HepG2 (cell line): ENCODE results near the gene CEP128. TPM values are rescaled to one million over a fixed set of nuclear protein-coding genes. Genes with fewer than 3 reads are reported as not detected.
A peak's percentile ranks its signal among the peaks of the same experiment; 100 is the strongest.

Experiments used
- ATAC-seq: fragments of 200-7000 bp; cut with Tn5 transposase; 3 replicates; pipeline ENCODE4 v1.9.1; 2020; ENCODE audit warnings: mild to moderate bottlenecking, moderate library complexity
- BruUV-seq: library from RNA; stranded (reverse); fragments of 400-500 nt; replicated peaks from 2 replicates; lab custom pipeline; 2021; lab: Mats Ljungman, UMichigan
- CTCF ChIA-PET: fragments of 300-600 bp; formaldehyde crosslinking; extraction: SDS; loops from one replicate; lab custom pipeline; 2021; ENCODE audit warnings: low total read pairs, inconsistent platforms, low intra/inter-chr PET ratio; lab: Yijun Ruan, JAX
- POLR2A ChIA-PET: fragments of 350-600 bp; sonication (Branson Sonifier 250); formaldehyde crosslinking; loops from one replicate; lab custom pipeline; 2020; ENCODE audit warnings: antibody characterized with exemption, inconsistent platforms; lab: Yijun Ruan, JAX
- DNase-seq: peaks from one replicate; pipeline ENCODE4 v3.0.0-alpha.2; 2015; ENCODE audit warnings: low spot score
- FAIRE-seq: peaks from 3 replicates; lab custom pipeline; 2011; peaks lifted over from hg19 to GRCh38; lab: Jason Lieb, UNC
- H2AFZ ChIP-seq: one replicate; pipeline ENCODE4 v1.6.1; 2011; ENCODE audit warnings: low read length, inconsistent platforms
- H3K27ac ChIP-seq: fragments of 300-600 bp; 3 replicates; pipeline ENCODE4 v1.8.0; 2011; ENCODE audit warnings: mixed run types, mild to moderate bottlenecking, mixed read lengths, low read length, inconsistent platforms; ENCODE audit not compliant: insufficient read depth; ENCODE audit errors: extremely low read length
- H3K27me3 ChIP-seq, 2 experiments: fragments of 200-600 bp in 1 of 2; 2 replicates in 1 of 2; 3 replicates in 1 of 2; pipeline versions ENCODE4 v1.6.0 to v1.8.0; 2011; ENCODE audit warnings: low read length in 2 of 2, mild to moderate bottlenecking in 2 of 2, moderate library complexity in 2 of 2, inconsistent platforms in 1 of 2; ENCODE audit not compliant: insufficient read depth in 2 of 2, control insufficient read depth in 1 of 2
- H3K36me3 ChIP-seq, 2 experiments: fragments of 200-600 bp in 1 of 2; replicated peaks in 1 of 2; 2 replicates in 1 of 2; 3 replicates in 1 of 2; pipeline versions ENCODE4 v1.5.1 to v1.8.0; 2011; ENCODE audit warnings: low read length in 2 of 2, inconsistent platforms in 1 of 2; ENCODE audit not compliant: insufficient read depth in 2 of 2, control insufficient read depth in 1 of 2
- H3K4me1 ChIP-seq: 2 replicates; pipeline ENCODE4 v1.5.1; 2012; ENCODE audit warnings: low read length, inconsistent platforms; ENCODE audit not compliant: insufficient read depth
- H3K4me2 ChIP-seq: 2 replicates; pipeline ENCODE4 v1.6.0; 2011; ENCODE audit warnings: low read depth, low read length, inconsistent platforms
- H3K4me3 ChIP-seq, 3 experiments: fragments of 200-600 bp in 1 of 3; sonication (generic), shearing (Covaris generic) in 1 of 3; replicated peaks in 1 of 3; 2 replicates each; pipeline ENCODE4 v1.5.1; 2011 to 2016; ENCODE audit warnings: low read length in 3 of 3, inconsistent platforms in 2 of 3, low read depth in 2 of 3, mild to moderate bottlenecking in 2 of 3, control low read depth in 1 of 3, mixed read lengths in 1 of 3; ENCODE audit not compliant: insufficient read depth in 1 of 3
- H3K79me2 ChIP-seq: one replicate; pipeline ENCODE4 v1.6.1; 2011; ENCODE audit warnings: low read length, inconsistent platforms; ENCODE audit not compliant: insufficient read depth
- H3K9ac ChIP-seq: 2 replicates; pipeline ENCODE4 v1.6.0; 2011; ENCODE audit warnings: mild to moderate bottlenecking, low read depth, low read length, inconsistent platforms; ENCODE audit not compliant: insufficient read depth
- H3K9me3 ChIP-seq: 2 replicates; pipeline ENCODE4 v1.5.1; 2012; ENCODE audit warnings: mild to moderate bottlenecking, low read length
- H4K20me1 ChIP-seq: 2 replicates; pipeline ENCODE4 v1.6.0; 2011; ENCODE audit warnings: inconsistent platforms, mild to moderate bottlenecking, low read length, moderate library complexity; ENCODE audit not compliant: insufficient read depth
- AKAP8 ChIP-seq: sonication (generic); formaldehyde crosslinking; IDR thresholded peaks from 2 replicates; pipeline ENCODE4 v1.5.1; 2020; ENCODE audit warnings: mild to moderate bottlenecking, missing genetic modification reagents
- ARHGAP35 ChIP-seq: sonication (generic); formaldehyde crosslinking; IDR thresholded peaks from 2 replicates; pipeline ENCODE4 v1.9.0; 2022; ENCODE audit warnings: mild to moderate bottlenecking, inconsistent platforms, moderate library complexity, missing genetic modification reagents, borderline replicate concordance
- BHLHE40 ChIP-seq: IDR thresholded peaks from 2 replicates; pipeline ENCODE4 v1.6.1; 2011; ENCODE audit warnings: low read length, improper control_type of control experiment
- FOXO1 ChIP-seq: sonication (generic); formaldehyde crosslinking; IDR thresholded peaks from 2 replicates; pipeline ENCODE4 v1.4.0; 2020; ENCODE audit warnings: missing genetic modification reagents
- GATAD2A ChIP-seq: IDR thresholded peaks from 2 replicates; pipeline ENCODE4 v1.6.1; 2016
- HDAC2 ChIP-seq: sonication (generic); formaldehyde crosslinking; IDR thresholded peaks from 2 replicates; pipeline ENCODE4 v1.4.0; 2020; ENCODE audit warnings: missing genetic modification reagents
- HES4 ChIP-seq: sonication (generic); formaldehyde crosslinking; IDR thresholded peaks from 2 replicates; pipeline ENCODE4 v1.9.0; 2021; ENCODE audit warnings: mild to moderate bottlenecking, missing genetic modification reagents, borderline replicate concordance
- IKZF1 ChIP-seq: fragments of 450-650 bp; IDR thresholded peaks from 2 replicates; pipeline ENCODE4 v1.7.1; 2016
- KDM6A ChIP-seq: IDR thresholded peaks from 2 replicates; pipeline ENCODE4 v1.6.1; 2016; ENCODE audit warnings: low read depth
- MTERF4 ChIP-seq: sonication (generic); formaldehyde crosslinking; IDR thresholded peaks from 2 replicates; pipeline ENCODE4 v1.8.0; 2023; ENCODE audit warnings: mild to moderate bottlenecking, missing genetic modification reagents
- NFE2 ChIP-seq: sonication (generic); formaldehyde crosslinking; IDR thresholded peaks from 2 replicates; pipeline ENCODE4 v1.4.0; 2020; ENCODE audit warnings: missing genetic modification reagents
- SMARCE1 ChIP-seq: fragments of 450-650 bp; IDR thresholded peaks from 2 replicates; pipeline ENCODE4 v1.6.1; 2017; ENCODE audit warnings: borderline replicate concordance
- ZBTB37 ChIP-seq: sonication (generic); formaldehyde crosslinking; IDR thresholded peaks from 2 replicates; pipeline ENCODE4 v1.4.0; 2020; ENCODE audit warnings: mild to moderate bottlenecking, missing genetic modification reagents
- ZMAT3 ChIP-seq: sonication (generic); formaldehyde crosslinking; conservative IDR thresholded peaks from 2 replicates; pipeline ENCODE4 v1.7.0; 2021; ENCODE audit warnings: missing genetic modification reagents
- ZNF337 ChIP-seq: sonication (generic); formaldehyde crosslinking; IDR thresholded peaks from 2 replicates; pipeline ENCODE4 v1.5.1; 2020; ENCODE audit warnings: missing genetic modification reagents, low read depth, mild to moderate bottlenecking, borderline replicate concordance
- ZNF616 ChIP-seq: sonication (generic); formaldehyde crosslinking; IDR thresholded peaks from 2 replicates; pipeline ENCODE4 v1.5.0; 2020; ENCODE audit warnings: low read depth, mild to moderate bottlenecking, missing genetic modification reagents
- ZNF777 ChIP-seq: sonication (generic); formaldehyde crosslinking; IDR thresholded peaks from 2 replicates; pipeline ENCODE4 v1.4.0; 2020; ENCODE audit warnings: missing genetic modification reagents
- WGBS: methylation state at CpG from one replicate; pipeline ENCODE4 v1.1.6; 2017; ENCODE audit warnings: low lambda C conversion rate; 5-methylcytosine and 5-hydroxymethylcytosine counted together
- in situ Hi-C: cut with HindIII; loops from 2 replicates; pipeline ENCODE4 v1.10.0; 2017; ENCODE audit warnings: low pct_unique_long_range_greater_than_20kb; ENCODE audit not compliant: extremely low pct_ligation_motif_present
- intact Hi-C: fragments of 100-400 bp; cut with micrococcal nuclease; formaldehyde crosslinking; loops from one replicate; pipeline ENCODE4 v1.10.0; 2022; ENCODE audit not compliant: unreplicated experiment
- polyA plus RNA-seq, 8 experiments: library from polyadenylated mRNA; depleted of rRNA in 3 of 8; stranded (reverse) in 7 of 8; unstranded in 1 of 8; fragments of >200 nt; fragmentation: Illumina TruSeq in 4 of 8; extraction: Trizol in 4 of 8; gene quantifications; 2 replicates each; pipeline versions ENCODE4 v1.2.1 to v1.2.3, GENCODE V29; 2011 to 2016; ENCODE audit warnings: low read depth in 4 of 8, missing spikeins in 1 of 8, mixed read lengths in 1 of 8; ENCODE audit not compliant: insufficient read depth in 1 of 8
- total RNA-seq, 5 experiments: library from RNA; depleted of rRNA; stranded (reverse); fragments of >200 nt; fragmentation: Illumina TruSeq; extraction: Trizol; gene quantifications; 2 replicates each; pipeline ENCODE4 v1.2.3, GENCODE V29; 2016; ENCODE audit warnings: low read depth in 1 of 5
- TF ChIP-seq, protein P1 (sequence below): sonication (generic); formaldehyde crosslinking; IDR thresholded peaks from 2 replicates; pipeline ENCODE4 v1.4.0; 2020; ENCODE audit warnings: missing genetic modification reagents

Gene CEP128
- total and polyA plus RNA-seq, 2 of the 13 experiments (the other 11 are each of a cell fraction or from before 2014, with no cell fraction given), result 1.3 to 7.5 TPM

GRCh38 chr14:80577599-80577998 lies 363.9 kb downstream of the CEP128 start:
- H4K20me1 ChIP-seq, result no peaks in the 10 kb centered on the region
- WGBS, result 26% methylated on average over 4 of the region's 4 CpGs
- H3K79me2 ChIP-seq, result no peaks in the 10 kb centered on the region
- peak overlapping the region in 1 of 3 experiments; percentile 26; a peak in 1 of 6 replicates for H3K4me3 ChIP-seq
- H3K27ac ChIP-seq, result peak overlapping the region; percentile 53
- no peak overlapping the region for H3K9ac ChIP-seq
- ChIA-PET CTCF (no interaction called here), POLR2A (no interaction called here)
- H3K9me3 ChIP-seq, result no peaks in the 10 kb centered on the region
- in situ Hi-C loops (loop anchor here (25.0 kb wide), 1 partner anchor 365 kb away; the partner anchor contains the start of gene DIO2), intact Hi-C loops (no loop called here)
- ATAC-seq, result peak; percentile 93
- peak overlapping the region; percentile 49; the same call in 1 of the 2 replicates for H3K4me2 ChIP-seq
- DNase-seq, result peak; percentile 76
- FAIRE-seq, result no peak
- H2AFZ ChIP-seq, result no peak overlapping the region
- H3K36me3 ChIP-seq, result no peaks in the 10 kb centered on the region
- H3K4me1 ChIP-seq, result peaks cover 37% of the 10 kb centered on the region
- no TSS peak for BruUV-seq
- no peaks in the 10 kb centered on the region for H3K27me3 ChIP-seq
- TF ChIP-seq AKAP8 (CRISPR knock-in tag) (no peak), SMARCE1 (peak; percentile 43; the same call in 1 of the 2 replicates), ZMAT3 (no peak), ZNF616 (CRISPR knock-in tag) (no peak), HES4 (no peak), GATAD2A (CRISPR knock-in tag) (peak; percentile 41), KDM6A (CRISPR knock-in tag) (peak; percentile 70), BHLHE40 (no peak), FOXO1 (no peak), ARHGAP35 (CRISPR knock-in tag) (no peak), NFE2 (CRISPR knock-in tag) (no peak), ZNF777 (CRISPR knock-in tag) (no peak), ZNF337 (CRISPR knock-in tag) (no peak), IKZF1 (no peak), HDAC2 (no peak), MTERF4 (no peak), ZBTB37 (no peak)
- TF ChIP-seq, protein P1, sequence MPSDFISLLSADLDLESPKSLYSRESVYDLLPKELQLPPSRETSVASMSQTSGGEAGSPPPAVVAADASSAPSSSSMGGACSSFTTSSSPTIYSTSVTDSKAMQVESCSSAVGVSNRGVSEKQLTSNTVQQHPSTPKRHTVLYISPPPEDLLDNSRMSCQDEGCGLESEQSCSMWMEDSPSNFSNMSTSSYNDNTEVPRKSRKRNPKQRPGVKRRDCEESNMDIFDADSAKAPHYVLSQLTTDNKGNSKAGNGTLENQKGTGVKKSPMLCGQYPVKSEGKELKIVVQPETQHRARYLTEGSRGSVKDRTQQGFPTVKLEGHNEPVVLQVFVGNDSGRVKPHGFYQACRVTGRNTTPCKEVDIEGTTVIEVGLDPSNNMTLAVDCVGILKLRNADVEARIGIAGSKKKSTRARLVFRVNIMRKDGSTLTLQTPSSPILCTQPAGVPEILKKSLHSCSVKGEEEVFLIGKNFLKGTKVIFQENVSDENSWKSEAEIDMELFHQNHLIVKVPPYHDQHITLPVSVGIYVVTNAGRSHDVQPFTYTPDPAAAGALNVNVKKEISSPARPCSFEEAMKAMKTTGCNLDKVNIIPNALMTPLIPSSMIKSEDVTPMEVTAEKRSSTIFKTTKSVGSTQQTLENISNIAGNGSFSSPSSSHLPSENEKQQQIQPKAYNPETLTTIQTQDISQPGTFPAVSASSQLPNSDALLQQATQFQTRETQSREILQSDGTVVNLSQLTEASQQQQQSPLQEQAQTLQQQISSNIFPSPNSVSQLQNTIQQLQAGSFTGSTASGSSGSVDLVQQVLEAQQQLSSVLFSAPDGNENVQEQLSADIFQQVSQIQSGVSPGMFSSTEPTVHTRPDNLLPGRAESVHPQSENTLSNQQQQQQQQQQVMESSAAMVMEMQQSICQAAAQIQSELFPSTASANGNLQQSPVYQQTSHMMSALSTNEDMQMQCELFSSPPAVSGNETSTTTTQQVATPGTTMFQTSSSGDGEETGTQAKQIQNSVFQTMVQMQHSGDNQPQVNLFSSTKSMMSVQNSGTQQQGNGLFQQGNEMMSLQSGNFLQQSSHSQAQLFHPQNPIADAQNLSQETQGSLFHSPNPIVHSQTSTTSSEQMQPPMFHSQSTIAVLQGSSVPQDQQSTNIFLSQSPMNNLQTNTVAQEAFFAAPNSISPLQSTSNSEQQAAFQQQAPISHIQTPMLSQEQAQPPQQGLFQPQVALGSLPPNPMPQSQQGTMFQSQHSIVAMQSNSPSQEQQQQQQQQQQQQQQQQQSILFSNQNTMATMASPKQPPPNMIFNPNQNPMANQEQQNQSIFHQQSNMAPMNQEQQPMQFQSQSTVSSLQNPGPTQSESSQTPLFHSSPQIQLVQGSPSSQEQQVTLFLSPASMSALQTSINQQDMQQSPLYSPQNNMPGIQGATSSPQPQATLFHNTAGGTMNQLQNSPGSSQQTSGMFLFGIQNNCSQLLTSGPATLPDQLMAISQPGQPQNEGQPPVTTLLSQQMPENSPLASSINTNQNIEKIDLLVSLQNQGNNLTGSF (CRISPR knock-in tag), result no peak
